Brain microvascular endothelial cell (primary cell): ENCODE measurements around the gene SRRM3.

Experiments
- DNase-seq: peaks from one replicate; pipeline ENCODE4 v3.0.0-alpha.2; 2020
- H3K27ac ChIP-seq: fragments of 250-450 bp; sonication (Bioruptor Pico); 2 replicates; pipeline ENCODE4 v1.5.1; 2020; ENCODE audit warnings: mild to moderate bottlenecking, moderate library complexity
- H3K27me3 ChIP-seq: fragments of 250-450 bp; sonication (Bioruptor Pico); replicated peaks from 2 replicates; pipeline ENCODE4 v1.5.1; 2020; ENCODE audit warnings: mild to moderate bottlenecking
- H3K36me3 ChIP-seq: fragments of 250-450 bp; sonication (Bioruptor Pico); replicated peaks from 2 replicates; pipeline ENCODE4 v1.5.1; 2020; ENCODE audit warnings: mild to moderate bottlenecking
- H3K4me3 ChIP-seq: 2 replicates; pipeline ENCODE4 v1.5.1; 2011; ENCODE audit warnings: low read depth, mild to moderate bottlenecking, control low read depth, low read length, moderate library complexity
- CTCF ChIP-seq: IDR thresholded peaks from 2 replicates; pipeline ENCODE4 v1.5.1; 2011; ENCODE audit warnings: low read depth, mild to moderate bottlenecking, moderate library complexity, low read length, control low read depth, inconsistent platforms; ENCODE audit errors: missing control alignments
- in situ Hi-C: cut with HindIII; loops from 2 replicates; pipeline ENCODE4 v1.10.0; 2017; ENCODE audit warnings: low sequenced_read_pairs, low pct_ligation_motif_present

The SRRM3 gene

GRCh38 chr7:76193883-76194282 is 7.8 kb upstream of the SRRM3 start:
- Histone ChIP-seq H3K27me3 (no peaks in the 10 kb centered on the region), H3K27ac (no peak overlapping the region), H3K36me3 (no peaks in the 10 kb centered on the region), H3K4me3 (no peak overlapping the region)
- TF ChIP-seq CTCF, result no peak
- in situ Hi-C loops, result no loop called here
- no peak for DNase-seq

- H3K27ac ChIP-seq, result no peak overlapping the region
- H3K4me3 ChIP-seq, result no peak overlapping the region
- no peak for TF ChIP-seq CTCF
- no peaks in the 10 kb centered on the region for H3K36me3 ChIP-seq
- H3K27me3 ChIP-seq, result no peaks in the 10 kb centered on the region
- in situ Hi-C loops, result no loop called here
- no peak for DNase-seq
Measured at GRCh38 chr7:76196786-76197185, 4.9 kb upstream of the SRRM3 start.

- no peak for TF ChIP-seq CTCF
- Histone ChIP-seq H3K27ac (no peak overlapping the region), H3K27me3 (no peaks in the 10 kb centered on the region), H3K4me3 (no peak overlapping the region), H3K36me3 (no peaks in the 10 kb centered on the region)
- in situ Hi-C loops, result no loop called here
- DNase-seq, result no peak
Measured at GRCh38 chr7:76198202-76198601, 3.5 kb upstream of the SRRM3 start.

GRCh38 chr7:76202666-76203030 is 952 bp downstream of the SRRM3 start:
- Histone ChIP-seq H3K27me3 (no peaks in the 10 kb centered on the region), H3K27ac (no peak overlapping the region), H3K4me3 (no peak overlapping the region), H3K36me3 (no peaks in the 10 kb centered on the region)
- DNase-seq, result no peak
- in situ Hi-C loops, result no loop called here
- TF ChIP-seq CTCF, result no peak

- TF ChIP-seq CTCF, result no peak
- Histone ChIP-seq H3K4me3 (no peak overlapping the region), H3K36me3 (no peaks in the 10 kb centered on the region), H3K27me3 (no peaks in the 10 kb centered on the region), H3K27ac (no peak overlapping the region)
- in situ Hi-C loops, result no loop called here
- DNase-seq, result no peak
Measured at GRCh38 chr7:76204147-76204546, 2.5 kb downstream of the SRRM3 start.

GRCh38 chr7:76206633-76207032 is 4.9 kb downstream of the SRRM3 start:
- TF ChIP-seq CTCF, result no peak
- in situ Hi-C loops, result no loop called here
- no peaks in the 10 kb centered on the region for H3K27me3 ChIP-seq

More at GRCh38 chr7:76206633-76207032, 4.9 kb downstream of the SRRM3 start:
- H3K36me3 ChIP-seq, result no peaks in the 10 kb centered on the region
- H3K27ac ChIP-seq, result no peak overlapping the region
- no peak overlapping the region for H3K4me3 ChIP-seq
- DNase-seq, result no peak
